ENCODE data around the gene USPL1. TPM values are rescaled to one million over a fixed set of nuclear protein-coding genes. Genes with fewer than 3 reads are reported as not detected.

The USPL1 gene
- total RNA-seq, 2 donors from 2014 or later: 8.5 to 12.7 TPM

GRCh38 chr13:30681843-30682242 lies 64.1 kb downstream of the USPL1 start:
- DNase-seq: no peak
- peak; percentile 44 to 65 for ATAC-seq
- intact Hi-C loops (cut with DNase I): no loop called here

GRCh38 chr13:30685320-30685859 lies 67.7 kb downstream of the USPL1 start:
- ATAC-seq (no peak), DNase-seq (no peak)
- intact Hi-C loops (cut with DNase I): no loop called here

GRCh38 chr13:30685987-30686386 lies 68.3 kb downstream of the USPL1 start:
- intact Hi-C loops (cut with DNase I): no loop called here
- ATAC-seq: no peak
- DNase-seq: no peak

GRCh38 chr13:30687601-30688000 lies 69.9 kb downstream of the USPL1 start:
- intact Hi-C loops (cut with DNase I): no loop called here
- DNase-seq (no peak), ATAC-seq (no peak)

GRCh38 chr13:30689752-30690151 lies 72.0 kb downstream of the USPL1 start:
- intact Hi-C loops (cut with DNase I): no loop called here
- no peak for DNase-seq
- ATAC-seq: peak in 1 of 2 donors; percentile 5

- DNase-seq (peak; percentile 66), ATAC-seq (peak; percentile 88 to 92)
- intact Hi-C loops (cut with DNase I): no loop called here
Observed at GRCh38 chr13:30690282-30691188, 72.8 kb downstream of the USPL1 start.

GRCh38 chr13:30692113-30692512 lies 74.4 kb downstream of the USPL1 start:
- ATAC-seq (no peak), DNase-seq (no peak)
- intact Hi-C loops (cut with DNase I): no loop called here

GRCh38 chr13:30696278-30697176 lies 78.8 kb downstream of the USPL1 start:
- DNase-seq (peak; percentile 45), ATAC-seq (peak; percentile 79 to 87)

GRCh38 chr13:30697177-30697953 lies 79.6 kb downstream of the USPL1 start:
- DNase-seq: no peak
- intact Hi-C loops (cut with DNase I): no loop called here
- peak in 1 of 2 donors; percentile 70 for ATAC-seq

More at GRCh38 chr13:30696278-30697176, 78.8 kb downstream of the USPL1 start:
- intact Hi-C loops (cut with DNase I): no loop called here

- no peak for DNase-seq
- intact Hi-C loops (cut with DNase I): no loop called here
- ATAC-seq: no peak
Observed at GRCh38 chr13:30697996-30698401, 80.3 kb downstream of the USPL1 start.

- intact Hi-C loops (cut with DNase I): no loop called here
- DNase-seq: no peak
- ATAC-seq: no peak
Observed at GRCh38 chr13:30698488-30699005, 80.8 kb downstream of the USPL1 start.

GRCh38 chr13:30700364-30700763 lies 82.6 kb downstream of the USPL1 start:
- ATAC-seq (no peak), DNase-seq (no peak)
- intact Hi-C loops (cut with DNase I): no loop called here

- ATAC-seq (no peak), DNase-seq (no peak)
- intact Hi-C loops (cut with DNase I): no loop called here
Observed at GRCh38 chr13:30702006-30702405, 84.3 kb downstream of the USPL1 start.

- intact Hi-C loops (cut with DNase I): no loop called here
- ATAC-seq: no peak
- DNase-seq: no peak
Observed at GRCh38 chr13:30704596-30704995, 86.9 kb downstream of the USPL1 start.

GRCh38 chr13:30705680-30706079 lies 88.0 kb downstream of the USPL1 start:
- no peak for DNase-seq
- ATAC-seq: no peak
- intact Hi-C loops (cut with DNase I): no loop called here

GRCh38 chr13:30708541-30708940 lies 90.8 kb downstream of the USPL1 start:
- ATAC-seq (no peak), DNase-seq (no peak)
- intact Hi-C loops (cut with DNase I): no loop called here

Measured in left cardiac atrium (tissue), 4 donors.